Measurements from ENCODE around the gene GALNT10.

GALNT10 gene

DNA sequence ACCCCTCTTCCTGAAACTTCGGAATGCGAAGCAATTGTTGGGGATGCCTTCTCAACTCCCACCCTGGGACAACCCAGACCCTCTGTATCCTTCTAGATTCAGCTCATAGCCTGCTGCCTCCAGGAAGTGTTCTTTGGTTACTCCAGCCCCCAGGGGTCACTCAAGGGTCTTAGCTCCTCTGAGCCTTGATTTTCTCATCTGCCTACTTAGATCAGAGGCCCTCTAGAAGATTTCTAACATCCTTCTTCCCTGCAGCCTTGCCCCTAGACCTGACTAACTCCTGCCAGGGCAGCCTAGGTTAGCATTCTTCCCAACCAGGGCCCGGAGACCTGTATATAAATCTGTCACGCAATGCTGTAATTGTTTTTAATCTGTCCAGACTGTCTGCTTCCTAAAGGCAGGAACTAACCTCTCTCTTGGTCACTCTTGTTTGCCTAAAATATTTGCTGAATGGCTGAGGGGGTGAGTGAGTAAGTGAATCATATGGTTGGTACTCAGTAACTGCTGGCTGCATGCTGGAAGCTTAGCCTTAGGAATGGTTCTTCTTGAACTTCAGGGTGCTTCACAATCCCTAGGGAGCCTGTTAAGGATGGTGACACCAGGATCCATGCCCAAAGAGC lies 8.2 kb downstream of the GALNT10 start:
- Histone ChIP-seq H3K36me3 (no peaks in the 10 kb centered on the region), H3K9me3 (ENCODE audit: severe bottlenecking) (no peaks in the 10 kb centered on the region), H3K27ac (no peak overlapping the region), H3K4me3 (ENCODE audit: low read depth, low read length) (no peak overlapping the region), H3K27me3 (ENCODE audit: insufficient read depth, low read depth, severe bottlenecking) (no peaks in the 10 kb centered on the region)
- TF ChIP-seq, protein P1, sequence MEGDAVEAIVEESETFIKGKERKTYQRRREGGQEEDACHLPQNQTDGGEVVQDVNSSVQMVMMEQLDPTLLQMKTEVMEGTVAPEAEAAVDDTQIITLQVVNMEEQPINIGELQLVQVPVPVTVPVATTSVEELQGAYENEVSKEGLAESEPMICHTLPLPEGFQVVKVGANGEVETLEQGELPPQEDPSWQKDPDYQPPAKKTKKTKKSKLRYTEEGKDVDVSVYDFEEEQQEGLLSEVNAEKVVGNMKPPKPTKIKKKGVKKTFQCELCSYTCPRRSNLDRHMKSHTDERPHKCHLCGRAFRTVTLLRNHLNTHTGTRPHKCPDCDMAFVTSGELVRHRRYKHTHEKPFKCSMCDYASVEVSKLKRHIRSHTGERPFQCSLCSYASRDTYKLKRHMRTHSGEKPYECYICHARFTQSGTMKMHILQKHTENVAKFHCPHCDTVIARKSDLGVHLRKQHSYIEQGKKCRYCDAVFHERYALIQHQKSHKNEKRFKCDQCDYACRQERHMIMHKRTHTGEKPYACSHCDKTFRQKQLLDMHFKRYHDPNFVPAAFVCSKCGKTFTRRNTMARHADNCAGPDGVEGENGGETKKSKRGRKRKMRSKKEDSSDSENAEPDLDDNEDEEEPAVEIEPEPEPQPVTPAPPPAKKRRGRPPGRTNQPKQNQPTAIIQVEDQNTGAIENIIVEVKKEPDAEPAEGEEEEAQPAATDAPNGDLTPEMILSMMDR (IDR thresholded peaks at IDR 0.05; ENCODE audit: low read depth, low read length), result no peak
- DNase-seq, result no peak

DNA sequence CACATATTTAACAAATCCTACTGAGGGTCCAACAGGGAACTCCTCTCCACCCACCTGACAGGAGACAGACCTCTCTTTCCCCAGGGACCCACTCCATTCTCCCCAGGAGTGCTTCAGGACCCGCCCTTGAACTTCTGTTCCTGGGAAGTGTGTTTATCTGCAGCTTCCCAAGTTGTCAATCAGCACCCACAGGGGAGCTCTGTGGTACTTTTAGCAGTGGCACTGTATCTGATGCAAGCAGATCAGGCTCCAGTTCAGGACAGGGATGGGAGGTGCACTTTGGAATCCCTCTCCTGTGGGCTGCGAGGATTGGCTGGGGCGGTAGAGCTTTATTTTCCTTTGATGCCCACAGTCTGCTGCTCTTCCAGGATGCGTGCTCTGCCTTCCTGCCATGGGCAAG lies 8.7 kb downstream of the GALNT10 start:
- Histone ChIP-seq H3K27ac (no peak overlapping the region), H3K36me3 (no peaks in the 10 kb centered on the region), H3K4me3 (ENCODE audit: low read depth, low read length) (no peak overlapping the region), H3K9me3 (ENCODE audit: severe bottlenecking) (no peaks in the 10 kb centered on the region), H3K27me3 (ENCODE audit: insufficient read depth, low read depth, severe bottlenecking) (no peaks in the 10 kb centered on the region)
- TF ChIP-seq, protein P1 (IDR thresholded peaks at IDR 0.05; ENCODE audit: low read depth, low read length), result no peak
- DNase-seq, result no peak

DNA sequence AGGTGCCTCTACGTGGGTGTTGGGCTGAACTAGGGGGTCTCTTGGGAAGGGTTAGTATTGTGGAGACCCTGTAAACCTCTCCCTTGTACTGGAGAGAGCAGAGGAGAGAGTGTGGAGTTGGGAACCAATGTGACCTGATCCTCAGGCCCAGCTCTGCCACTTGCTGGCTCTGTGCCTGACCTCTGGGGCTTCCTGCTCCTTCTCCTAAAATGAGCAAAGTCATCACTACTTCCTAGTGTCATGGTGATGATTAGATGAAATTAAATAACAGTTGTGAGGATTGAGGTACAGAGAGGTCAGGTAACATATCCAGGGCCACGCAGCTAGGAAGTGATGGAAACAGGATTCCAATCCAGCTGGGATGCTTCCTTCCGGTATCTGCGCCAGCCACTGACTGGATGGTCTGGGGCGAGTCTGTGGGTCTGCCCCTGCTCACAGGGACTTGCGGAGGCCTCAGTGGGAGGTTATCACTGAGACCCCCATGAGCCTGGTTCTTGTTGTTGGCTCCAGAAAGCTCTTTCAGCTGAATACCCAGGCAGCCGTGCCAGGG lies 9.2 kb downstream of the GALNT10 start:
- Histone ChIP-seq H3K27ac (no peak overlapping the region), H3K9me3 (ENCODE audit: severe bottlenecking) (no peaks in the 10 kb centered on the region), H3K27me3 (ENCODE audit: insufficient read depth, low read depth, severe bottlenecking) (no peaks in the 10 kb centered on the region), H3K36me3 (no peaks in the 10 kb centered on the region), H3K4me3 (ENCODE audit: low read depth, low read length) (no peak overlapping the region)
- TF ChIP-seq, protein P1 (IDR thresholded peaks at IDR 0.05; ENCODE audit: low read depth, low read length), result no peak
- no peak for DNase-seq

DNA sequence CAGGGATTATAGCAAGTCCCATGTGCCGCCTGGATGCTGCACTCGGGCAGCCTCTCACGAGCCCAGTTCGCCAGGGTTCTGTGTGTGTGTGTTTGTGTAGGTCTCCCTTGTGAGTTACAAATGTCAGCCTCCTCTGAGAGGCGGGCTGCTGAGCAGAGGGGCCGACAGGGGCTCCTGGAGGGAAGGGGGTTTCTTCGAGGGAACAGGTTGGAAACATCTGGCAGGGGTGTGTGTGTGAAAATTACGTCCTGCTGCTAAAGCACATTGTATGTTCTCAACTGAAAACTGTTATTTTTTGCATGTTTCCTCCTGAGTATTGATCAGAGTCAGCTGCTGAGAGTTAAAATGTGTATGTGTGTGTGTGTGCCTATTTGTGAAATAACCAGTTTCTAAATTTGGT lies 9.7 kb downstream of the GALNT10 start:
- H3K36me3 ChIP-seq, result no peaks in the 10 kb centered on the region
- H3K9me3 ChIP-seq (ENCODE audit: severe bottlenecking), result no peaks in the 10 kb centered on the region
- TF ChIP-seq, protein P1 (IDR thresholded peaks at IDR 0.05; ENCODE audit: low read depth, low read length), result no peak
- no peak overlapping the region for H3K27ac ChIP-seq
- no peak for DNase-seq
- H3K27me3 ChIP-seq (ENCODE audit: insufficient read depth, low read depth, severe bottlenecking), result no peaks in the 10 kb centered on the region
- H3K4me3 ChIP-seq (ENCODE audit: low read depth, low read length), result no peak overlapping the region

DNA sequence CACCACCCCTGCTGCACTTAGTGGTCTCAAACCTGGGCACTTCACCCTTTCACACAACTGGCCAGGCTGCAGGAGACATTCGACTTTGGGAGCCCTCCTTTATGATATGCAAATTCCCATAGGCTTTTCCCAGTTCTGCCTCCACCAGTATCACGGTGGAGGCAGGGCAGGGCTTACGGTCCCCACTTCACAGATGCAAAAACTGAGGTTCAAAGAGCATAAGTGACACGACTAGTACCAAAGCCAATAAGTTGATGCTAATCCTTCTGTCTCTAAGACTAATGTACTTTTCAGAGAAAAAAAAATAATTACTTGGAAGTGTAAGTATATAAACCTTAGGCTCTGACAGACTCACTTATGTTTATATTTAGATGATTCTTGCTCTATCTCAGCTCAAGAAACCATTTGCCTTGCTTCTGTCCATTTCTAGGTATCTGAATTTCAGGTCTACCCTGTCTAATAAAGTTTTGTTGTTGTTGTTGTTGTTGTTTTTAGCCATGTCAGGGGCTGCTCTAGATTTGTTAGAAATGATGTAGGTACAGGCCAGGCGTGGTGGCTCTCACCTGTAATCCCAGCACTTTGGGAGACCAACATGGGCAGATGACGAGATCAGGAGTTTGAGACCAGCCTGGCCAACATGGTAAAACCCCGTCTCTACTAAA lies 10.7 kb downstream of the GALNT10 start:
- Histone ChIP-seq H3K9me3 (ENCODE audit: severe bottlenecking) (no peaks in the 10 kb centered on the region), H3K36me3 (no peaks in the 10 kb centered on the region)

More for the DNA sequence above, 10.7 kb downstream of the GALNT10 start:
- H3K27ac ChIP-seq, result no peak overlapping the region
- TF ChIP-seq, protein P1 (IDR thresholded peaks at IDR 0.05; ENCODE audit: low read depth, low read length), result no peak
- no peaks in the 10 kb centered on the region for H3K27me3 ChIP-seq (ENCODE audit: insufficient read depth, low read depth, severe bottlenecking)
- DNase-seq, result no peak
- no peak overlapping the region for H3K4me3 ChIP-seq (ENCODE audit: low read depth, low read length)

All from WERI-Rb-1 (cell line).